GM12874 (cell line): Measurements from ENCODE around the gene CACNG4.

ENCODE experiments used
- TF ChIP-seq, protein P1 (sequence below): IDR thresholded peaks from 2 replicates; pipeline ENCODE4 v1.5.1; 2011; ENCODE audit warnings: low read depth, mild to moderate bottlenecking, control low read depth, low read length, moderate library complexity; ENCODE audit not compliant: insufficient read depth

Gene CACNG4

GRCh38 chr17:67013891-67014290, 49.4 kb downstream of the CACNG4 start:
- TF ChIP-seq, protein P1, sequence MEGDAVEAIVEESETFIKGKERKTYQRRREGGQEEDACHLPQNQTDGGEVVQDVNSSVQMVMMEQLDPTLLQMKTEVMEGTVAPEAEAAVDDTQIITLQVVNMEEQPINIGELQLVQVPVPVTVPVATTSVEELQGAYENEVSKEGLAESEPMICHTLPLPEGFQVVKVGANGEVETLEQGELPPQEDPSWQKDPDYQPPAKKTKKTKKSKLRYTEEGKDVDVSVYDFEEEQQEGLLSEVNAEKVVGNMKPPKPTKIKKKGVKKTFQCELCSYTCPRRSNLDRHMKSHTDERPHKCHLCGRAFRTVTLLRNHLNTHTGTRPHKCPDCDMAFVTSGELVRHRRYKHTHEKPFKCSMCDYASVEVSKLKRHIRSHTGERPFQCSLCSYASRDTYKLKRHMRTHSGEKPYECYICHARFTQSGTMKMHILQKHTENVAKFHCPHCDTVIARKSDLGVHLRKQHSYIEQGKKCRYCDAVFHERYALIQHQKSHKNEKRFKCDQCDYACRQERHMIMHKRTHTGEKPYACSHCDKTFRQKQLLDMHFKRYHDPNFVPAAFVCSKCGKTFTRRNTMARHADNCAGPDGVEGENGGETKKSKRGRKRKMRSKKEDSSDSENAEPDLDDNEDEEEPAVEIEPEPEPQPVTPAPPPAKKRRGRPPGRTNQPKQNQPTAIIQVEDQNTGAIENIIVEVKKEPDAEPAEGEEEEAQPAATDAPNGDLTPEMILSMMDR: no peak

GRCh38 chr17:67015001-67015400, 50.5 kb downstream of the CACNG4 start:
- TF ChIP-seq, protein P1: no peak

DNA sequence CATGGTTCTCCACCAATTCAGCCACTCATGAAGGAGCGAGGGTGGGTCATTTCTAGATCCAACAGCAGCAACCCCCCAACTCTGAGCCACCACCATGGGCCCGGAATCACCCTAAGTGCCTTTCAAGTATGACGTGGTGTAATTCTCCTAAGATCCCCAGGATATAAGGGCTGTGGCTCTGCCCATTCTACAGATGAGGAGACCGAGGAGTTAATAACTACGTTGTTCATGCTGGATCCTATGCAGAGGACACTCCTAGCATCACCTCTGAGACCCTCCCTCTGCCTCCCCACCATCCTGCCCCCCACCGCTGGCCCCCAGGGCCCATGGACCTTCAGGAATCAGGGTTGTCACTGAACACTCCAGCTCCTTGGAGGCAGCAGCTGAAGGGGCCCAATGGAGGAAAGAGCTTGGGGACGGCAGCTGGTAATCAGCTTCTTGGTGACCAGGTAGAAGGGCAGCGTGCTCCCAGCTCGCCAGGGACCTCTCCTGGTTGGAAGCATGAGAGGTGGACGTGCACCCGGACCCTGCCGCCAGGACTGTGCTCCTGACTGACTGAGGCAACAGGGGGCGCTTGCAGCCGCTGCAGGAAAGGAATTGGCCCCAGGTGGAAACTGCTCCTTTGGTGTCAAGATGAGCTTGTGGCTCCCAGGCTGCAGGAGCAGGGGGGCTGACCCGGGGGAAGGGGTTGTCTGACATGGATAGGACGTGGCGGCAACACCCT, 51.7 kb downstream of the CACNG4 start:
- TF ChIP-seq, protein P1: no peak

- TF ChIP-seq, protein P1: no peak
These were observed 53.4 kb downstream of the CACNG4 start for GRCh38 chr17:67017910-67018309.

DNA sequence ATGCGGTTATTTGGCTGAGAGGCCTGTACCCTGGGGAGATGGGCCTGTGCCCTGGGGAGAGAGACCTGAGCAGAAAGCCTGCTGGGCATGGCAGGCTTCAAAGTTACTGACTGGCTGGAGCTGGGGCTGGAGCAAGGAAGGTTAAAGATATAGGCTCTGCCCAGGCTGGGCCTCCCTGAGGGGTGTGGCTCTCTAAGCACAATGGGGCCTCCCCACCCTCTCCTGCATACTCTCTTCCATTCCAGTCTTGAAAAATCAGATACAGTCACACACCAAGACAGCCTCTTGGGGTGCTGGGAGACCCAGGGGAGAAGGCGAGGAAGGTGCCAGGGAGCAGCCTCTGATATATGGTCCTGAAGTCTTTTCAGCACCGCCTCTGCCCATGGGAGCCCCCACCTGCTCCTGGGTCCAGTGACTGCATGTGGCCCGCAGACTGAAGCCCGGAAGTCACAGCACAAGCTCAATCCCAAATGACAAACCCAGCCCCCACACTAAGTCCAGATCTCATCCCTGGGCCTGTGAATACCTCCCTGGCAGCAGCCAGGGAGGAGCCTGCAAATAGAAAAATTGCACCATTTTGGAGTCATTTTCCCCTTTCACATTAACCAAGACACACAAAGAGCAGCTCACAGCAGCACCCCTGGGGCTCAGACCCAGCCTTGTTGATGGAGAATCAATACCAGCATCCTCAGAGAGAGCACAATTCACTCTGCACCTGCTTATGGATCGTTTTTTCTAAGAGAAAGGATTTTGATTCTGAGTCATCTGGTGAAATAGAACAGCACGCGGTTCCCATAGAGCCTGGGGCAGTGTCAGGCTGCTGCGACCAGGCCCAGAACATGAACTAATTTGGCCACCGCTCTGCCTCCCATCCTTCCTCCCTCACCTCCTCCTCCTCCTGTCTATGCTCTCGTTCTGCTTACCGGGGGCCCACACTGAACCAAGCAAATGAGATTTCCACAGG, 54.2 kb downstream of the CACNG4 start:
- TF ChIP-seq, protein P1: no peak

DNA sequence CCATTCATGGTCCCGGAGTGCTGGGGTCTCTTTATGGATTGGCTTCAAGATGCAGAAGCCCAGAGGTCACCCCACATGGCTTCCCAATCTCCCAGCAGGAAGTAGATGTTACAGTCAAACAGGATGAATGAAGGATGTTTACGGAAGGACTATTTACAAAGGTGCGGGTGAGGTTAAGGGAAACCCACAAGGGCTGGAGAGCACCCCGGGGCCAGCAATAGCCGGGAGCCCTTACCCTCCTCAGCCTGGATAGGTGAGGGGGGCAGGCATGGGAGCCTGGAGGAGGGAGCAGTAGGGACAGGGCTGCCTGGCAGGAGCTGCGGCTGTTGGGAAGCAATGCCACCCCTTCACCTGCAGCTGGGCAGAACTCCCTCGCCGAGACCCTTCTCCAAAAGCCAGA, 55.3 kb downstream of the CACNG4 start:
- TF ChIP-seq, protein P1: no peak

GRCh38 chr17:67020293-67020766, 55.8 kb downstream of the CACNG4 start:
- TF ChIP-seq, protein P1: no peak
